MV-4-11 (cell line): ENCODE data around the gene LRRC8D.
A peak's percentile ranks its signal among the peaks of the same experiment; 100 is the strongest.

ENCODE experiments used
- DNase-seq: peaks from one replicate; lab custom pipeline; 2025; lab: John Stamatoyannopoulos, UW

LRRC8D gene

DNA sequence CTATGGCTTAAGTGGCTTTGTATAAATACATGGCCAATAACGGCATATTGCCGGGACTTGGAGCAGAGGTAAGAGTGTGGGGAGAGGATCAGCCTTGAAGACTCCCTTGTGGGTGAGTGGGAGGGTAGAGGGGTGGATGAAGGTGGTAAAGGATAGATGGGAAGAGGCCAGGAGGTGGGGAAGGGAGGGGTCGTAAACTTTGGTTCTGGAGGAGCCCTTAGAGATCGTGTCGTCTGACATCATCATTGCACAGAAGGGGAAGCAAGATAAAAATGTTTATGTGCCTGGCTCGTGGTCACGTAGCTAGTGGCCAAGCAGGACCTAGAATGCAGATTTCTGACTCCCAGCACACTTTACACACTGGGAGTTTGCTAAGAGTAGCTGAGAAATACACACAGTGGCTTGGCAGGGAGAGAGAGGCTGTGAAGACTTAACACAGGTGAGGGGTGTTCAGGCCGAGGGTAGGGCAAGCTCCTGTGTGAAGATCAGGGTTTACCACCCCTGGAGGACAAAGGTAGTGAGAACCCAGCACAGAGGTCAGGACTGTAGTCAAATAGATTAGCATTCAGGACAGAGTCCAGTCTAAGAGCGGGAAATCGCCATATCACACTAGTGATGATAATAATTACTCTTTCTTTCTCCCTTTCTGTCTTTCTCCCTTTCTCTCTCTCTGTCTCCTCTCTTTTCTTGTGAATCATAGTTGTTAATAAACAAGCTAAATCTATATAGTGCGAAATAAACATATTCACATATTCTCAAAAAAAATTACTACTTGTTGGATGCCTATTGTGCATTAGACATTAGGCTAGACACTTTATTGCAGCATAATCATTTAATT is 75.5 kb downstream of the LRRC8D start:
- peak; percentile 58 for DNase-seq

GRCh38 chr1:89897347-89898133 is 76.7 kb downstream of the LRRC8D start:
- no peak for DNase-seq

GRCh38 chr1:89898150-89898549 is 77.3 kb downstream of the LRRC8D start:
- DNase-seq: no peak

- DNase-seq: no peak
Measured at GRCh38 chr1:89898695-89899470, 78.1 kb downstream of the LRRC8D start.

- no peak for DNase-seq
Measured at GRCh38 chr1:89900323-89900722, 79.5 kb downstream of the LRRC8D start.

DNA sequence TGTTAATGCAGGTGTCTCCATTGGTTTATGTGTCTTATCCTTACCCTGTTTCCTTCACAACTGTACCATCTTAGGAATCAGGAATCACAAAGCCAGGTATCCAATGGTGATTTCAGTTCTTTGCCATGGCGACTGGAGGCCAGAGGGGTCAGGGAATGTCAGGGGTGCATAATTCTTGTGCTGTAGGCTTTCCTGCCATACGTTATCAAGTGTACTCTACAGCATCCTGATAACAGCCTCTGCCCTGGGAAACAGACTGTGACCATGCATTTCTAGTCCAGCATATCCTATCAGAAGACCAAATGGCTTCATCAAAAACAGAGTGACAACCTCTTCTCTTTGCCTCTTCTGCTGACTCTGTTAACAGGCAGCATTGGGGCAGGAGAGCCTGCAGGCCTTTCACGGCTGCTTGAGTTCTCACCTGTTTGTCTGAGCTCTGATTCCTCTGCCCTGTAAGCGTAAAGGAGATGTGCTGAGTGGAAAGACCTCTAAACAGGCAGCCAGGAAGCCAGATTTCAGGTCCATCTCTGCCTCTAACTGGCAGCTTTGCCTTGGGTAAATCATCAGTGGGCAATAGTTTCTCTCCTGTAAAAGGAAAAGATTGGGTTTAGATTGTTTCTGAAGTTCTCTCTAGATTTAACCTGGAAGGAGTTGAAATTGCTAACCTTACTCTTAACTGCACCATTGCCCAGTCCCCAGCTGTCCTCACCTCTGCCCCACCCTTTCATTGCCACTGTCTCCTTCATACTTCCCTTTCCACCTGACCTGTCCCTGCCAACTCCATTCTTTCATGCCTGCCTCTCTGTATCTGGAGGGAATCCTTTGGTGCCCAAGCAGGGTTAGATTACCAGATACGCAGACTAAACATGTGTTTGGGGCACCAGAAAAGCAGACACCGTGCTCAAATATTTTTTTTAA is 80.2 kb downstream of the LRRC8D start:
- DNase-seq: no peak

GRCh38 chr1:89901957-89902669 is 81.3 kb downstream of the LRRC8D start:
- DNase-seq: no peak

- DNase-seq: no peak
Measured at GRCh38 chr1:89903550-89903949, 82.7 kb downstream of the LRRC8D start.

- DNase-seq: peak; percentile 18
Measured at GRCh38 chr1:89904219-89904980, 83.6 kb downstream of the LRRC8D start.

DNA sequence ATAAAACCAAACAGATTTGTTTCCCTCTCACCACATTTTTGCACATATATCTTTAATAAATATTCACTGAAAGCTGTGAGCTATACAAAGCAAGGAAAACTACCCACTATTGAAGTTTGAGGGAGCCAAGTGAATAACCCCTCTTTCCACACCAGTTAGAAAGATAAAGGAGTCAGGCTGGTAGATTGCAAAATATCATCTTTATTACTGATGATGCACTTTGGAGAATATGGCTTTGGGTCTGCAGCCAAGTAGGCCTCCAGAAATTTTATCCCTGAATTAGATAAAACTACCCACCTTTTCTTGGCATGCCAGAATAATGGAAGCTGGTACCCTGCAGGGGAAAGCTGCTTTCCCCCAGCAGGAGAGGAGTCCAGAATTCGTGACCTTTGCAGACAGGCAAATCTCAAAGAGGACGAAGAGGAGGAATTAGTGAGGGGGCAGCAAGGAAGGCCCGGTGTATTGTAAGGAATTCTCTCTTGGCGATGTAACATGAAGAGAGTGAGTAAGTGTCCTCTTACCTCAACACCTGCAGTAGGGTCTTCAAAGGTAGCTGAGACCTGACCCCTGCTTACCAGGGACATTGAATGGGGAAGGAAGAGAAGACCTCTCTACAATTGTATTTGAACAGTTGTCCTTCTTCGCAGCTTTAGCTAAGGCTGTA is 84.7 kb downstream of the LRRC8D start:
- DNase-seq: no peak

- no peak for DNase-seq
Measured at GRCh38 chr1:89906088-89906487, 85.3 kb downstream of the LRRC8D start.

DNA sequence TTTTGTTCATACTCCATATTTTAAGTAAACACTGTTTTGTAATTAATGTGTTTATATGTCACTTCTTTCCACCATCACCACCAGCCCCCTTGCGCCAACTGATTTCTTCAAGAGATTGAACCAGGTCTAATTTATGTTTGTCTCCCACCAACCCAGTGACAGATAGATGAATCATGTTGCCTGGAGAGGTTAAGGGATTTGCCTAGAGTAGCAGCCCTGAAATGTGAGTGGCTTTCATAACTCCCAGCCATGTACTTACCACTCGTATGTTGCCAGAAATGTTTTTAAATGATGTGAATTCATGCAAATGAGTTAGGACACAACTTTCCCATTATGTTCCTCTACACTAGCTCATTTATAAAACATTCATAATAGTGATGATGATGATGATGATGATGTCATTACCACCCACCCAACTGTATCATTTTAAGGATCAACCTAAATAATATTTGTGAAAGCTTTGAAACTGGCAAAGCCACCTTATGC is 86.9 kb downstream of the LRRC8D start:
- DNase-seq: peak; percentile 11

GRCh38 chr1:89908273-89908671 is 87.4 kb downstream of the LRRC8D start:
- DNase-seq: no peak

- peak; percentile 79 for DNase-seq
Measured at GRCh38 chr1:89908672-89909436, 88.0 kb downstream of the LRRC8D start.

- DNase-seq: no peak
Measured at GRCh38 chr1:89910268-89910667, 89.4 kb downstream of the LRRC8D start.

- no peak for DNase-seq
Measured at GRCh38 chr1:89910780-89911179, 89.9 kb downstream of the LRRC8D start.

- no peak for DNase-seq
Measured at GRCh38 chr1:89911191-89911991, 90.6 kb downstream of the LRRC8D start.

GRCh38 chr1:89912073-89912472 is 91.2 kb downstream of the LRRC8D start:
- DNase-seq: no peak
